HFF-Myc (cell line): Measurements from ENCODE around the gene CSNK2A3.

Experiments used
- DNase-seq: peaks from one replicate; pipeline ENCODE4 v3.0.0-alpha.2; 2011; ENCODE audit warnings: low read depth; ENCODE audit errors: extremely low read depth
- H3K4me3 ChIP-seq: replicated peaks from 2 replicates; pipeline ENCODE4 v1.5.1; 2011; ENCODE audit warnings: low read depth, mild to moderate bottlenecking, control low read depth, low read length
- CTCF ChIP-seq: IDR thresholded peaks from 2 replicates; pipeline ENCODE4 v1.5.1; 2012; ENCODE audit warnings: mild to moderate bottlenecking, low read depth, low read length, control low read depth; ENCODE audit errors: missing control alignments

CSNK2A3 gene

DNA sequence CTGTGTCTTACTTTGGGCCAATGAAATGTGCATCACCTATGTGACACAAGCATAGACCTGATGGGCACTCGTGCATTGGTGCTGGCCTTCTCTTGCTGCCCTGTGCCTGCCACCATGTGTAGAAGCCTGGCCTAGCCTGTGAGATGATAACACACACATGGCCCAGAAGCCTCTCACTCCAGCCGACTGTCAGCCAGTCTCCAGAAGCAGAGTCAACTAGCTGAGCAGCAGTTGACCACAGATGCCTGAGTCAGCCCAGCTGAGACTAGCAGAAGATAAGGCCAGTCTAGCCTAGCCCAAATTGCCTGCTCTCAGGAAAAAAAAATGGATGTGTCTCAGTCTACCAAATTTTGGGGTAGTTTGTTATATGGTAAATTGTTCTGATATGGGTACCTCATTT is 46.2 kb downstream of the CSNK2A3 start:
- TF ChIP-seq CTCF = no peak
- DNase-seq = no peak
- H3K4me3 ChIP-seq = no peak overlapping the region

- TF ChIP-seq CTCF = no peak
- H3K4me3 ChIP-seq = no peak overlapping the region
- DNase-seq = no peak
Observed at GRCh38 chr11:11304550-11304949, 48.5 kb downstream of the CSNK2A3 start.

DNA sequence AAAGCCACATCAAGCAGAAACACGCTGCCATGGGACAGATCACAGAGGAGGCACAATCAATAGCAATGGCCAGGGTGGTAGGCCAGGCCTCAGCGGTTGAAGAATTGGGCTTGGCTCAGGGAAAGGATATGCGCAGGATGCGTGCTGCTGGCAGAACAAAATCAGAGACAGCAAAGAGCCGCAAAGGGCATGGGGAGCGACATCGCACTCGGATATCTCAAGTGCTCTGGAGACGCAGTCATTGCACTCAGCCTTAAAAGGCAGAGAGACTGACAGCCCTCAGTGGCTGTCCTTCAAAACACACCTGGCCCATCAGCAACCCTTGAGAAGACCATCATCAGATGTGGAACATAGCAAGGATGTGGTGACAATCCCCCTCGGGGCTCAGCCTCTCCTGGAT is 50.5 kb downstream of the CSNK2A3 start:
- TF ChIP-seq CTCF = no peak
- H3K4me3 ChIP-seq = no peak overlapping the region
- no peak for DNase-seq
